GM12891 (cell line): ENCODE results near the gene NPAS2.

ENCODE experiments used
- POLR2A ChIP-seq: IDR thresholded peaks from 2 replicates; pipeline ENCODE4 v1.6.1; 2011; ENCODE audit warnings: low read depth, low read length, control low read depth
- POLR2AphosphoS5 ChIP-seq: IDR thresholded peaks from 2 replicates; pipeline ENCODE4 v1.6.1; 2011; ENCODE audit warnings: low read depth, low read length, control low read depth
- SPI1 ChIP-seq: IDR thresholded peaks from 2 replicates; pipeline ENCODE4 v1.6.1; 2011; ENCODE audit warnings: low read depth, low read length, control low read depth
- TAF1 ChIP-seq: IDR thresholded peaks from 2 replicates; pipeline ENCODE4 v1.6.1; 2011; ENCODE audit warnings: low read depth, low read length, control low read depth

DNA sequence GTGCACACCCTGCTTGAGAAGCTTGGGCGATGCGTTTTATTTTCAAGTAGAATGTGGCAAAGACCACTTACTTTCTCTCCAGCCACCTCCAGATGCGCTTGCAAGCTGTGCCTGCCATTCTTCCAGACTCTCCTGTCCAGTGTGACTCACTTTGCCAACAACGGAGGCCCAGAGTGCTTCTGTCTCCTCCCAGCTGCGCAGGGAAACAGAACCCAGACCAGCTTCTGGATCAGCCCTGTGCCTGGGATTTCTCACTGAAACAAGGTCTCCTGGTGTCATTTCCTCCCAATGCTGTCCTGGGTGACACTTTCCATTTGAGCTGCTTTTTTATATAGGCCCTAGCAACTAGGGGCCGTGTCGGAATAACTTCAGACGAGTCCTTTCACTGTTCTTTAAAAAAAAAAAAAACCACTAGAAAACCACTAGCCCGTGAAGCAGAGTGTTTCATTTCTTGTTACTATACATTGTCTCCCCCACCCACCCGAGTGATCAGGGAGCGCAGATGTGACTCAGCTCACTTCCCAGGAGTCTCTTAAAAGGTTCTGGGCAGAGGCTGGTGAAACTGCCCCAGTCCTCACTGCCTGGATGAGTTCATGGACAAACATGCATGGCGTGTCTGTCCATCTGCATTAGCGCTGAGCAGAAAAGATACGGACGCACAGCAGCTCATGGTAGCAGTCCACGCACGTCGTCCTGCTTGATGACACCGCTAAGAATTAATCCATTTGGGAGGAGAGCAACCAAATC lies 156.9 kb downstream of the NPAS2 start:
- no peak for TF ChIP-seq TAF1
- TF ChIP-seq POLR2A = no peak
- TF ChIP-seq POLR2AphosphoS5 = no peak
- peak; percentile 37; the same call in 1 of the 2 replicates for TF ChIP-seq SPI1
